PC-3 (cell line): Measurements from ENCODE around the gene GP5. TPM values are rescaled to one million over a fixed set of nuclear protein-coding genes. Genes with fewer than 3 reads are reported as not detected.

Experiments used
- ATAC-seq: fragments of 200-7000 bp; cut with Tn5 transposase; 2 replicates; pipeline ENCODE4 v1.9.1; 2020; ENCODE audit warnings: mild to moderate bottlenecking, moderate library complexity
- BruUV-seq: library from RNA; stranded (reverse); fragments of 400-500 nt; replicated peaks from 2 replicates; lab custom pipeline; 2021; lab: Mats Ljungman, UMichigan
- CTCF ChIA-PET: fragments of 300-600 bp; sonication (Branson Sonifier 250); formaldehyde crosslinking; loops from one replicate; lab custom pipeline; 2022; ENCODE audit warnings: antibody characterized with exemption; lab: Charles Lee
- POLR2A ChIA-PET: fragments of 300-600 bp; sonication (Branson Sonifier 250); formaldehyde crosslinking; loops from one replicate; lab custom pipeline; 2022; ENCODE audit warnings: antibody characterized with exemption; ENCODE audit not compliant: unreplicated experiment; lab: Charles Lee
- DNase-seq: peaks from one replicate; pipeline ENCODE4 v3.0.0-alpha.2; 2015
- H2AFZ ChIP-seq: fragments of 300-600 bp; sonication (generic); 2 replicates; pipeline ENCODE4 v1.6.0; 2016; ENCODE audit warnings: antibody characterized with exemption, low read length
- H3F3A ChIP-seq: fragments of 300-600 bp; sonication (generic); one replicate; pipeline ENCODE4 v1.6.0; 2017; ENCODE audit warnings: antibody characterized with exemption, low read length, control low read depth, mild to moderate bottlenecking; ENCODE audit not compliant: unreplicated experiment
- H3K27ac ChIP-seq: fragments of 300-600 bp; sonication (generic); 2 replicates; pipeline ENCODE4 v1.5.1; 2016; ENCODE audit warnings: mild to moderate bottlenecking, low read length
- H3K27me3 ChIP-seq: fragments of 300-600 bp; sonication (generic); 2 replicates; pipeline ENCODE4 v1.6.1; 2016; ENCODE audit warnings: low read length, mixed read lengths
- H3K36me3 ChIP-seq: fragments of 300-600 bp; sonication (generic); 2 replicates; pipeline ENCODE4 v1.6.1; 2016; ENCODE audit warnings: low read depth, mixed run types, low read length, mixed read lengths
- H3K4me1 ChIP-seq: fragments of 300-600 bp; sonication (generic); 2 replicates; pipeline ENCODE4 v1.5.1; 2016; ENCODE audit warnings: low read length; ENCODE audit not compliant: insufficient read depth
- H3K4me2 ChIP-seq: fragments of 300-600 bp; sonication (generic); 2 replicates; pipeline ENCODE4 v1.6.0; 2016; ENCODE audit warnings: low read length
- H3K4me3 ChIP-seq: fragments of 300-600 bp; sonication (generic); 2 replicates; pipeline ENCODE4 v1.5.1; 2016; ENCODE audit warnings: mild to moderate bottlenecking, low read length, mixed read lengths
- H3K79me2 ChIP-seq: fragments of 300-600 bp; sonication (generic); 2 replicates; pipeline ENCODE4 v1.6.1; 2017; ENCODE audit warnings: low read length, mixed read lengths
- H3K9ac ChIP-seq: fragments of 300-600 bp; sonication (generic); 2 replicates; pipeline ENCODE4 v1.6.0; 2016; ENCODE audit warnings: mild to moderate bottlenecking, low read length
- H3K9me2 ChIP-seq: fragments of 300-600 bp; sonication (generic); replicated peaks from 2 replicates; pipeline ENCODE4 v1.6.1; 2016; ENCODE audit warnings: mixed run types, low read length, mixed read lengths
- H3K9me3 ChIP-seq: fragments of 300-600 bp; sonication (generic); 2 replicates; pipeline ENCODE4 v1.6.1; 2016; ENCODE audit warnings: low read length, mixed read lengths
- H4K20me1 ChIP-seq: fragments of 300-600 bp; sonication (generic); 2 replicates; pipeline ENCODE4 v1.6.1; 2016; ENCODE audit warnings: low read length, mixed read lengths
- CTCF ChIP-seq: fragments of 300-600 bp; sonication (generic); conservative IDR thresholded peaks from 2 replicates; pipeline ENCODE4 v1.5.1; 2017; ENCODE audit warnings: antibody characterized with exemption, low read depth, mild to moderate bottlenecking, low read length
- EZH2 ChIP-seq: fragments of 300-600 bp; sonication (generic); IDR thresholded peaks from one replicate; pipeline ENCODE4 v1.6.1; 2017; ENCODE audit warnings: antibody characterized with exemption, mild to moderate bottlenecking, low read length; ENCODE audit not compliant: unreplicated experiment
- EZH2phosphoT487 ChIP-seq: fragments of 300-600 bp; sonication (generic); IDR thresholded peaks from 2 replicates; pipeline ENCODE4 v1.6.1; 2018; ENCODE audit warnings: mild to moderate bottlenecking, antibody characterized with exemption, low read length, borderline replicate concordance
- intact Hi-C: fragments of 100-400 bp; cut with micrococcal nuclease; formaldehyde crosslinking; loops from 2 replicates; pipeline ENCODE4 v1.9.0; 2023
- total RNA-seq: library from RNA; depleted of rRNA; stranded (reverse); fragments of >200 nt; gene quantifications from 2 replicates; pipeline ENCODE4 v1.2.3, GENCODE V29; 2014

GP5 gene
- total RNA-seq, 1 experiment from 2014 or later = not detected

DNA sequence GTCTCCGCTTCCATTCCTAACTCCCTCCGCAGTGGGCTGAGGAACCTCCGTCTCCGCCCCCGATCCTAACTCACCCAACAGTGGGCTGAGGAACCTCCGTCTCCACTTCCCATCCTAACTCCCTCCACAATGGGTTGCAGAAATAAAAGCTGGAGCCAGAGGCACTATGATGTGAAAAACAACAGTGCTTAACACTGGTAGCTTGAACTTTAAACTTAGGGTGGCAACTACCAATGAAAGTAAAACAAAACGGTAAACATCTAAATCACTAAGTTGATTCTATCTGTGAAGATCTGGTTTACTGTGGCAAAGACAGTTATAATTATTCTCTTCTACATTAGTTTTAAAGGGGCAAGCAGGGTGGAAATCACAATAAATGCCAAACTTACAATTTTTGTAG lies 25.9 kb upstream of the GP5 start:
- intact Hi-C loops = no loop called here
- DNase-seq (no peak), ATAC-seq (no peak)
- Histone ChIP-seq H3K4me2 (no peak overlapping the region), H3K36me3 (peaks cover 51% of the 10 kb centered on the region), H2AFZ (no peak overlapping the region), H3K9ac (no peak overlapping the region), H3K9me3 (no peaks in the 10 kb centered on the region), H3K9me2 (no peaks in the 10 kb centered on the region), H3F3A (peaks cover 9% of the 10 kb centered on the region), H3K27me3 (no peaks in the 10 kb centered on the region), H3K27ac (no peak overlapping the region), H4K20me1 (no peaks in the 10 kb centered on the region), H3K4me3 (no peak overlapping the region), H3K79me2 (no peaks in the 10 kb centered on the region), H3K4me1 (peaks cover 9% of the 10 kb centered on the region)
- ChIA-PET CTCF (no interaction called here), POLR2A (no interaction called here)
- BruUV-seq = no TSS peak
- TF ChIP-seq CTCF (no peak), EZH2 (no peak), EZH2phosphoT487 (no peak)

DNA sequence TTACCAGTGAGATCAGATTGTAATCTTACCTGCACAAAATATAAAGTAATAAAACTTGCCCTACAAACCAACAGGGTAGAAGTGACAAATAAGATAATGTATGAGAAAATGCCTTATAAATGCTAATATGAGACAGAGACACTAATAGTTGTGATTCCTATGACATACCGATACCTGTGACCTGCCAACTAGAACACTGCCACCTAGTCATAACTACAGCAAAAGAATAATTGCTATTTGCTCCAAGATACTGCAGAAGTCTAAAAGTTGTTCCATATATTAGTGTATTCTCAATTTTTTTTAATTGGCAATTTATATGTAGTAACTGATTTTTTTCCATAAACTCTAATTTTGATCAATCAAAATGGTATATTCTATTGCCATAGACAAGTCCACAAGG lies 25.3 kb upstream of the GP5 start:
- intact Hi-C loops = no loop called here
- POLR2A ChIA-PET = no interaction called here
- CTCF ChIA-PET = no interaction called here
- BruUV-seq = no TSS peak
- ATAC-seq (no peak), DNase-seq (no peak)
- Histone ChIP-seq H4K20me1 (no peaks in the 10 kb centered on the region), H3K36me3 (peaks cover 49% of the 10 kb centered on the region), H3K79me2 (no peaks in the 10 kb centered on the region), H3F3A (peaks cover 9% of the 10 kb centered on the region), H3K27me3 (no peaks in the 10 kb centered on the region), H3K9me2 (no peaks in the 10 kb centered on the region), H2AFZ (no peak overlapping the region), H3K27ac (no peak overlapping the region), H3K4me2 (no peak overlapping the region), H3K9me3 (no peaks in the 10 kb centered on the region), H3K4me3 (no peak overlapping the region), H3K4me1 (peaks cover 9% of the 10 kb centered on the region), H3K9ac (no peak overlapping the region)
- TF ChIP-seq CTCF (0 out of 2 replicates have a peak, but pooled peaks have one; percentile 29), EZH2phosphoT487 (no peak)

DNA sequence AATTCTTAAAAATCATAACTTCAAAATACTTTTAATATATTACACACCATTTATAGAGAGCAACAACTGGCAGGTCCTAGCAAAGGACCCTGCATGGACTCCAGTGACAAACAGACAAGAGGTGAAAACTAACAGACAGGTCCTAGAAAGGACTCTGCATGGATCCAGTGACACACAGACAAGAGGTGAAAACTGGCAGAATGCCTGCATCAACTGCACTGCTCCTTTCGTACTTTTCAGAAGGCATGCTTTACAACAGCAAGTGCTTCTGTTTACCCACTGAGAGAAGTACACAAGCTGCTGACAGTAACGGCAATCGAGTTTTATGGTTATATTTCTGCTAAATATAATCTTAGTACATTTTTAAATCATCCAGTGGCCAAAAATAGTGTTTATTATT lies 24.3 kb upstream of the GP5 start:
- H4K20me1 ChIP-seq = no peaks in the 10 kb centered on the region
- H3F3A ChIP-seq = peaks cover 4% of the 10 kb centered on the region
- H3K27me3 ChIP-seq = no peaks in the 10 kb centered on the region
- H3K9me2 ChIP-seq = no peaks in the 10 kb centered on the region
- H3K9me3 ChIP-seq = no peaks in the 10 kb centered on the region
- peaks cover 9% of the 10 kb centered on the region for H3K4me1 ChIP-seq
- no peak overlapping the region for H2AFZ ChIP-seq
- no peak for DNase-seq
- no peak overlapping the region for H3K9ac ChIP-seq
- no peak overlapping the region for H3K4me3 ChIP-seq
- peaks cover 52% of the 10 kb centered on the region for H3K36me3 ChIP-seq
- POLR2A ChIA-PET = no interaction called here
- CTCF ChIA-PET = no interaction called here
- no peaks in the 10 kb centered on the region for H3K79me2 ChIP-seq
- TF ChIP-seq CTCF (no peak), EZH2phosphoT487 (no peak), EZH2 (no peak)
- no TSS peak for BruUV-seq
- intact Hi-C loops = no loop called here
- ATAC-seq = no peak
- no peak overlapping the region for H3K4me2 ChIP-seq
- no peak overlapping the region for H3K27ac ChIP-seq
